Urothelium cell line (cell line): Measurements from ENCODE around the gene ALOXE3.

Source experiments
- DNase-seq: peaks from one replicate; pipeline ENCODE4 v3.0.0; 2011; ENCODE audit warnings: low spot score, mixed read lengths
- FAIRE-seq: peaks from 2 replicates; lab custom pipeline; 2011; peaks lifted over from hg19 to GRCh38; lab: Jason Lieb, UNC

The ALOXE3 gene

DNA sequence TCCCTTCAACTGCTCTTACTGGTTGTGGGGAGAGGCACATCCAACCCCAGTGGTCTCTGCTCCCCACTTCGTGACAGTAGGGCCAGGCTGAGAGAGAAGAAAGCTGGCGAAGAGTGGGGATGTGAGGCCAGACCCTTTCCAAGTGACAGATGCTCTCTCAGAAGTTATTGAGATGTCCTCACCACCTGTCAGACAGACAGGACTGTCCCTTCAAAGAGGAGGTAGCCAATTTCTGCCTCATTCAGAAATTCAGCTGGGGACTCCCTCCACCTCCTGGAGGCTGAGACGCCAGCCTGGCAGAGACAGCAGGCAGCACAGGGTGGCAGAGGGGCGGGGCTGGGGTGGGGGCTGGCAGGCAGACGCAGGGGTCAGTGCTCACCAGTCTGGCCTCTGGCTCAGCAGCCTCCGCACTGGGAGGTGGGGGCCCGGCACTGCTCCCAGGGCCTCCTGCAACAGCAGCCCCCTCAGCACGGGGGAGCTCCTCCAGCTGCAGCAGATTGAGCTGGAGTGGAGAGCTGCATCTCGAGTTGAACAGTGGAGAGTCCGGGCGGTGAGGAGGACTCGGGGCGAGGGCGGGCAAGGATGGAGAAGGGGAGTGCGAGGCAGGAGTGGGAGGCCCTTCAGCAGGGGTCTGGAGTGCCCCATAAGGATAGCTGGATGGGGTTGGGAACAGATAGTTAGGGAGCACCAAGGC, 24.7 kb upstream of the ALOXE3 start:
- no peak for DNase-seq
- no peak for FAIRE-seq

DNA sequence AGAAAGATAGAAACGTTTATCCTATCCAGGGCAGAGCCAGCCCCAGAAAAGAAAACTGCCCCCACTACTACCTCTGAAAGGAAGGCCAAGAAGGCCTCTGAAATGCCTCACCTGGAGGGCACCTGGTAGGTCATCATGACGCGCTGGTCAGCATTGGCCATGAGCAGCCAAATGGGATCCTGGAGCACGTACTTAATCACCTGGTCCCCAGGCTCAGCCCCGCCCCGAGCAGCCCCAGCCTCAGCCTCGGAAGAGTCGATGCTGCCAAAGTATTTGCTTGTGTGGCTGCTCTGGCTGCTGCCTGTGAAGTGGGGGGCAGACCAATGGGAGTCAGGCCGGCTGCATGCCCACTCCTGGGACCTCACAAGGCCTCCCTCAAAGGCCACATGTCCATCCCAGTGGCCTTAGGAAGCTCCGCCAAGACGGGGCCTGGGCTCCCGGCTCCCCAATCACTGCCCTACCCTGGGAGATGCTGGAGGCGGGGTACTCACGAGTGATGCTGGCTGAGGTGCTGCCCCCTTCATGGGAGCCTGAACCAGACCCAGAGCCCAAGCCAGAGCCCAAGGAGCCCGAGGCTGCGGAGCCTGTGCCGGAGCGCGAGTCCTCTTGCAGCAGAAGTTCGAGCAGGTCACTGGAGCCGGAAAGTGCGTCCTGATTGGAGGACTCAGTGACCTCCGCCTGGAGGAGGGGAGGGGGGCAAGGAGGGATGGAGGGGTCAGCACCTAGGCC, 24.0 kb upstream of the ALOXE3 start:
- DNase-seq (no peak), FAIRE-seq (no peak)

DNA sequence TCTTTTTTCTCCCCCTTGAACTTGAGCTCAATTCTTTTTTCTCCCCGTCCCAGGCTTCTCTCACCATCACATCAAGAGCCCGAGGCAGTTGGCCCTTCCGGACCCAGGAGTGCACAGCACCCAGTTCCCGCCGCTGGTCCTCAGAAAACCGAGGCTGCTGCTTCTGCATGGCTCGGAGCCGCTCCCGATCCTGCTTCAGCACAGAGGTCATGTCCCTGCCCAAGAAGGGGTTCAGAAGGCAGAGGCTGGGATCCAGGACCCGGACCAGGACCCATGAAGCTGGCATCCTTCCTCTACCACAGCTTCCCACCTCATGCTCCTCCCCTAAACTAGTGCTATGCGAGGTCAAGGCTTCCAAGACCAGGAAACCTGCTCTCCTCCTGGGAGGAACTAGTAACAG, 23.4 kb upstream of the ALOXE3 start:
- DNase-seq (no peak), FAIRE-seq (no peak)

DNA sequence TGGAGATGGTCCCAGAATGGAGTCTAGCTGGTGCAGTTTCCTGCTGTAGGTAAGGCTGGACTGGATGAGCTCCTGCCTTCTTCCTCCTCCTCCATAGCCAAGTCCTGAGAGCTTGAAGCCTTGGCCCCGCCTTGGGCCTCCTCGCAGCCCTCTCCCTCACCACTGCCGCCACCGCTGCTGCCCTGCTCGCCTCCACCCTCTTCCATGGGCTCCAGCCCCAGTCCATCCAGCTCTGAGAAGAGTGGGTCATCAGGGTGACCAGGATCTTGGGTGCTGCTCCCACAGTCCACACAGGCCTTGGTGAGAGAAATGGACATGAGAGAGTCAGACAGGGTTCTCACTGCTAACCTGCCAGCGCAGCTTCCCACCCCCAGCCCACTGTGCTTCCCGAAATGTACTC, 22.7 kb upstream of the ALOXE3 start:
- DNase-seq (no peak), FAIRE-seq (no peak)

DNA sequence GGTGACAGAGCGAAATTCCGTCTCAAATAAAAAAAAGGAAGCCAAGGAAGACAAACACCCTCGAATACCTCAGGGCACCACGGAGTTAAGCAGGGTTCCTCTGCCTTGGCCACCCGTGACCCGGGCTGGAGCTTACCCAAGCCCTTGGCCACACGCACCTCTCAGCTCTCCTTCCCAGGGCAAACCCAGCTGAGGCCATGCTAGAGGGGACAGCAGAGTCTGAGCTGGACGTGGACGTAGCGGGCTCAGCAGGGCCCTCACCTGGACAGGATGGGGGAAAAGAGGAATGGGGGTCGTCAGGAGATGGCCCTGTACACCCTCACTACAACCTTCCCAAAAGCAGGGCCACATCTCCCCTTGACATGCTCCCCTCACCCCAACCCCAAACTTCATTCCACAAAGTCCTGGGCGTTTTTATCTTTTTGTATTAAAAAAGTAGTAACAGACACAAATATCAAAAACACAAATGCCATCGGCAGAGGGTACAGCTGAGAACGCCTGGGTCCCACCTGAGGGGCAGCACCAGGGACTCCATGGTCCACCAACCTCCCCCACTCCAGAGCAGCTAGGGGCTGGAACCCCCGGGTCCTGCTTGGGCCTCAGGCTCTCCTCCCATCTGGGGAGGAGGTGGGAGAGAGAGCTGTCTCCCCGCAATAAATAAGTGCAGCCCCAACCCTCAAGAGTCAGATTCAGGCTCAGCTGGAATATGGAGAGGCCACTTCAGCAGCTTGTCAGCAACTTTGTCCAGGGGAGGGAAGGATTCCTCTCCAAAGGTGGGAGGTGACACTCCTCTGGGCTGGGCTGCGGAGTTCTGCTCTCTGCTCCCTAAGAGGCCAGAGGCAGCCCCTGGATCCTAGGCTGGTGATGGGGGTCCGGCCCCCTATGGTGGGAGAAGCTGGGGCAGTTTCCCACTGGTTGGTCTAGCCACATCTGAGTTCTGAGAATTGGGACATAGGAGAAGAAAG, 22.0 kb upstream of the ALOXE3 start:
- DNase-seq (no peak), FAIRE-seq (no peak)

DNA sequence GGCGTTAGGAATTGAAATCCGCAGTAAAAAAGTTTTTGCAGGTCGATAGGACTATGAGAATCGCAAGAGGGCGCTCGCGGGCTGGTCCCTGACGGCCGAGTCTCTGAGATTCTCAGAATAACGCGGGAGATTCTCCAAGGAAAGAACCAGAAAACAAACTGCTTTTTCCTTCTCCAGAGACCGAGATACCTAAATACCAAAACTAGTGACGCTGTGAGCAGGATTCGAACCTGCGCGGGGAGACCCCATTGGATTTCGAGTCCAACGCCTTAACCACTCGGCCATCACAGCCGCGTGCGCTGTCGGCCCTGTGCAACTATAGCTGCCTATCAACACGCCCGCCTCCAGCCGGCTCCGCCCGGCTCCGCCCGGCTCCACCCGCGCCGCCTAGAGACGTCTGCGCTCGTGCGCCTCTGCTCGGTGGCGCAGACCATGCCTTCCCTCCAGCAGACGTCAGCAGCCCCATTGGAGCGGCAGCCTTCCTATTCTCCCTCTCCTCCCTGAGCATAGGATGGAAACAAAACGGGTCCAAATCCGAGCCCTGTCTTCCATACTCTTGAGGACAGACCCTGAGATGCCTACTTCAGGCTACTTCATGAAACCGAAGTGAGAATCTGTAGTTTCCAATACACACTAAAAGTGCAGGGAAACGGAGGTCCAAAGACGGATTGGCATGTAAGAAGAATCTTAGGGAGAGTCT, 20.5 kb upstream of the ALOXE3 start:
- DNase-seq (peak; percentile 80), FAIRE-seq (no peak)

DNA sequence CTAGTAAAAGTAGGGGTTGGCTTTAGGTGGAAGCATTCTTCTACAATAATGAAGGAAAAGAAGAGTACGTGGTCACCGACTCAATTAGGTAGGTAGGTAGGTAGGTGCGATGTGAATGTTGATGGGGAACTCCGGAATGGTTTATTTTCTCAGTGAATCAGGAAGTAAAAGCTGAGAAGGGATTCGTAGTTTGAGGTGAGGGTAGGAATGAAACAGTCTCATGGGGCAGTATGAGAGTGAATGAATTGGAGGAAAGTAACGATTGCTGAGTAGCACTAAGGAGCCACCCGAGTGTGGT, 20.0 kb upstream of the ALOXE3 start:
- FAIRE-seq: no peak
- no peak for DNase-seq

DNA sequence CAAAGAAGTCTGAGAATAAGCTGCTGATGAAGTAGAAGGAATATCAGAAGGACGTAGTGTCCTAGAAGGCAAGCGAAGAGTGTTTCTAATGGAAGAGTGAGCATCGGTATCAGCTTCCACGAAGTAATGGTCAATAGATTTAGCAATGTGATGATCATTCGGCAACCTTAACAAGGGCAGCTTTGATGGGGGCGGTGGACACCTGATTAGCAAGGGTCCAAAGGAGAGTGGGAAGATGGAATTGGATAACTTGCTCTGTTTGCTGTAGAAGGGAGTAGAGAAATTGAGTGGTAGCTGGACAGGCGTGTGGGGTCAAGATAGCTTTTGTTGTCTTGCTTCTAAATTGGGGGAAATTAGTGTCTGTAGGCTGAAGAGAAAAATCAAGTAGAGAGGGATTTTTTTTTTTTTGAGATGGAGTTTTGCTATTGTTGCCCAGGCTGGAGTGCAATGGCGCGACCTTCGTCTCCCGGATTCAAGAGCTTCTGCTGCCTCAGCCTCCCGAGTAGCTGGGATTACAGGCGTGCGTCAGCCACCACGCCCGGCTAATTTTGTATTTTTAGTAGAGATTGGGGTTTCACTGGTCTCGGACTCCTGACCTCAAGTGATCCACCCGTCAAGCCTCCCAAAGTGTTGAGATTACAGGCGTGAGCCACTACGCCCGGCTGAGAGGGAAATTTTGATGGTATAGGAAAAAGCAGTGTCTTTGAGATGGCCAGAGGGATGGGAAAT, 19.5 kb upstream of the ALOXE3 start:
- no peak for FAIRE-seq
- no peak for DNase-seq

DNA sequence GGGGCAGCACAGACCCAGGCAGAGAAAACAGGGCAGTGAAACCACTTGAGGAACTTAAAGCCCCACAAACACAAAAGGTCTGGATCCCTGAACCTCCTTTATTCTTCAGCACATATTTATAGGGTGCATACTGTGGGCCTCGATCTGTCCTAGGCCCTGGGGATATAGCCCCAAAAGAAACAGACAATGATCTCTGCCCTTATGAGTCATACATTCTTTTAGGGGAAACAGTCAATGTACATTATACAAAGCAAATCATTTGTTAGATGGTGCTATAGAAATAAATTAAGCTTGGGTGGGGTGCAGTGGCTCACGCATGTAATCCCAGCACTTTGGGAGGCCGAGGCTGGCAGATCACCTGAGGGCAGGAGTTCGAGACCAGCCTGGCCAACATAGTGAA, 15.6 kb upstream of the ALOXE3 start:
- FAIRE-seq (no peak), DNase-seq (no peak)

DNA sequence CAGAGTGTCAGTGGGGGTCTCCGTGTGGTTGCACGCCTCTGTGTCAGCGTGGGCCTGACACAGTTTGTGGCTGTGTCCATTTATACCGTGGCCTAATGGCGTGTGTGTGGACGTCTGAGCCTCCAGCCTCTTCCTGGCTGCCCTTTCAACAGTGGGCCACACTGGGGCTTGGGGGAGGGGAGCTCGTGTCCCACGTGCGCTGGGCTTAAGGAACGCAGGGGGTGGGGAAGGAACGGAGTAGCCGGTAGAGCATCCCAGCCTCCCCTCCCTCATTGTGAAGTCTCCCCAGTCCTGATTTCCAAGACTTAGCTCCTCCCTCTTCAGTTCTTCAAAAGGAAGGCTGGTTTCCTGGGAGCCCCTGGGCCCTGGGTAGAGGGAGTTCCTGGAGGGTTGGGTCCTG, 15.1 kb upstream of the ALOXE3 start:
- FAIRE-seq (no peak), DNase-seq (no peak)

DNA sequence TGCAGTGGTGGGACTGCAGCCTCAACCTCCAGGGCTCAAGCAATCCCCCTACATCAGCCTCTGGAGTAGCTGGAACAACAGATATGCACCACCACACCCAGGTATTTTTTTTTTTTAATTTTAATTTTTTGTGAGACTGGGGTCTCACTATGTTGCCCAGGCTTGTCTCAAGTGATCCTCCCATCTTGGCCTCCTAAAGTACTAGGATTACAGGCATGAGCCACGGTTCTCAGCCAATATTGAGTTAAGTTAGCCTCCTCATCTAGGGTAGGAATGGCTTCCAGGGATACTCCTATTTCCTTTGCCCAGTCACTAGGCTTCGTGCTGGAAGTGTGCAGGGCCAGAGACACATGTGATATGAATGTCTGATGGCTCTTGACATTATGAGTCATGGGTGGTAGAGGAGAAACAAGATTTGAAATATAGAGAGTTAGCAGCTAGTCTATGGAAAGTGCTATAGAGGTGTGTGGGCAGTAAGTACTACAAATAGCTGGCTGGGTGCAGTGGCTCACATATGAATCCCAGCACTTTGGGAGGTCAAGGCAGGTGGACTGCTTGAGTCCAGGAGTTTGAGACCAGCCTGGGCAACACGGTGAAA, 13.6 kb upstream of the ALOXE3 start:
- DNase-seq (no peak), FAIRE-seq (no peak)

DNA sequence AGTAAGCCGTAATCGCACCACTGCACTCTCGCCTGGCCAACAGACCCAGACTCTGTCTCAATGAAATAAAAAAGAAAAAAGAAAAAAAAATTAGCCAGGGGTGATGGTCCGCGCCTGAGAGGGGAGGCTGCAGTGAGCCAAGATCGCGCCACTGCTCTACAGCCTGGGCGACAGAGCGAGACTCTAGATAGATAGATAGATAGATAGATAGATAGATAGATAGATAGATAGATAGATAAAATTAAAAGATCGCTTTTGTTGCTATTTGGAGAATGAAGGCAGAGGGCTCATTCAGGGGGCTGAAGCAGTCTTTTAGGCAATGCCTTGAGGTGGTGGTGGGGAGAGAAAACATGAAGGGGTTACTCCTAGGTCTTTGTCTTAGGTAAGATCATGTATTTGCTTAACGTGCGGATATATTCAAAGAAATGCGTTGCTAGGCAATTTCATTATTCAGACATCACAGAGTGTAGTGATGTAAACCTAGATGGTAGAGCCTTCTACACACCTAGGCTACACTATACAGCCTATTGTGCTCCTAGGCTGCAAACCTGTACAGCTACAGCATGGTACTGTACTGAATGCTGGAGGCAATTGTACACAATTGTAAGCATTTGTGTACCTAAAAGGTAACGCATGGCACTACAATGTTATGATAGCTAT, 9.9 kb upstream of the ALOXE3 start:
- no peak for DNase-seq
- FAIRE-seq: no peak

DNA sequence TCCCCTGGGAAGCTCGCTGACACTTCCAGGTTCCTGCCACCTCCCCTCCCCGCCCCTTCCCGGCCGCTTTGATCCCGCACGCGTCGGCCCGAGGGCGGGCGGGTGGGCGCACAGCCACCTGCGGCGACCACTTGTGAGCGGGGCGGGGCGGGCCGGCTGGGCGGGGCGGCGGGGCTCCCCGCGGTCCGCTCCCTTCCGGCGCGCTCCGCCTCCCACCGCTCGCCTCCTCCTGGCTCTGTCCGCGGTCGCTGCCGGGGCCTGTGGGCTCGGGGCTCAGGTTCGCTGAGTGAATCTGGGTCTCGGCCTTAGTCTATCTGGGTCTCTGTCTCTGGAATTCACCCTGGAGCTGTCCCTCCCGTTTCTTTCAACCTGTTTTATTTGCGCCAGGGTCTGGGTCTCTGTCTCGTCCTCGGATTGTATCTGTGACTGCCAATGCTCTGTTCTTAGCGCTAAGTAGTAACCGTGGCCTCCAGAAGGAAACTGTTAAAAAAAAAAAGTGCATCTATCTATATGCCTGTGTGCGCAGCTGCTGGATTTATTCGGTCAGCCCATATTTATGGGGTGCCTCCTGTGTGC, 8.3 kb upstream of the ALOXE3 start:
- no peak for FAIRE-seq

DNA sequence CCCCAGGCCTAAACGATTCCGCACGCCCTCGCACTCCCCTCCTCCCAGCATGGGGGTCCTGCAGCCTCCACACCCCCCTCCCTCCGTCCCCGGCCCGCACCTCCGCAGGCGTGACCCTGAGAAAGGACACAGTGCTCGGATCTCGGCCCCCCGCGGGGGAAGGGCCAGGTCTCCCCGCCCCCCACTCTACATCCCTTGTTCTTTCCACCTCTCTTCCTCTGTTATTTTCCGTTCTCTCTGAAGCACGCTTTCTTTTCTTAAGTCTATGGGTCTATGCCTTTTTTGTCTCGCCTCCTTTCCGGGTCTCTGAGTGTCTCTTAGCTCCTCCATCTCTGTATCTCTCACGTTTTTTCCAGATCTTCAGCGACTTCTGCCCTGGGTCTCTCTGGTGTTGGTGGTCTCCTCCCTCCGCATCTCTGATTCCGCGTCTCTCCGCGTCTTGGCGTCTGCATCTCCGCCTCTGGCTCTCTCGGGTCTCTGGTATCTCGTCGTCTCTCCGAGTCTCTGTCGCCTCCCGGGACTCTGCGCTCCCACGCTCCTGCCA, 7.7 kb upstream of the ALOXE3 start:
- FAIRE-seq (no peak), DNase-seq (peak; percentile 17)

More for the DNA sequence above, 8.3 kb upstream of the ALOXE3 start:
- DNase-seq: peak; percentile 56

DNA sequence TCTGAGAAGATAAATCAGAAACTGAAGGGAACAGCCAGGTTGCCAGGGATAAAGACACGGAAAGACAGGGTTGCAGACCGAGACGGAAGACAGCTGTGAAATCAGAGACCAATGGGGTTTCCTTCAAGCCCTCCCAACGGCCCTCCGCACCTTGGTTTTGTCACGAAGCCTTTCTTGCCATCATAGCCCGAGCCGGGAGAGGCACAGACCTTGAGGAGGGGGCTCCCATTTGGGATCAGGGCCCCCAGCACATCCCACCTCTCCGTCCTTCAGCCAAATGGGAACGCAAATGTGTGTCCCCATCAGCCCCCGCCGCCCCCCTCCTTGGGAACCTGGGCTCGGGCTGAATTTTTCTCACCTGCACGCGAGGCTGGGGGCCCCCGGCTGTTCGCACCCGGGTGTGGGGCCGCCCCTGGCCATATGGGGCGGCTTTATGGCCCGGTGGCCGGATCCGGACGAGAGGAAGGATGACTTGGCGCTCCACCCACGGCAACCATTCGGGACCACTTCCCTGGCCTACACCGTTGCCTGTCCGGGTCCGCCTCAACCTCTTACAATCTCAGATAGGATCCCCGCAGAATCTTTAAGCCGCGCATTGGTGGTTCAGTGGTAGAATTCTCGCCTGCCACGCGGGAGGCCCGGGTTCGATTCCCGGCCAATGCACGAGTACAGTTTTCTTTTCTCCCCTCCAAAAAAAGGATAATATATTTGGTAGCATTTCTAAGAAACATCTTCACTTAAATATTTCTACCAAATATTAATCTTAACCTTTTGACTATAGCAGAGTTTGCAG, 7.0 kb upstream of the ALOXE3 start:
- FAIRE-seq (no peak), DNase-seq (peak; percentile 67)

DNA sequence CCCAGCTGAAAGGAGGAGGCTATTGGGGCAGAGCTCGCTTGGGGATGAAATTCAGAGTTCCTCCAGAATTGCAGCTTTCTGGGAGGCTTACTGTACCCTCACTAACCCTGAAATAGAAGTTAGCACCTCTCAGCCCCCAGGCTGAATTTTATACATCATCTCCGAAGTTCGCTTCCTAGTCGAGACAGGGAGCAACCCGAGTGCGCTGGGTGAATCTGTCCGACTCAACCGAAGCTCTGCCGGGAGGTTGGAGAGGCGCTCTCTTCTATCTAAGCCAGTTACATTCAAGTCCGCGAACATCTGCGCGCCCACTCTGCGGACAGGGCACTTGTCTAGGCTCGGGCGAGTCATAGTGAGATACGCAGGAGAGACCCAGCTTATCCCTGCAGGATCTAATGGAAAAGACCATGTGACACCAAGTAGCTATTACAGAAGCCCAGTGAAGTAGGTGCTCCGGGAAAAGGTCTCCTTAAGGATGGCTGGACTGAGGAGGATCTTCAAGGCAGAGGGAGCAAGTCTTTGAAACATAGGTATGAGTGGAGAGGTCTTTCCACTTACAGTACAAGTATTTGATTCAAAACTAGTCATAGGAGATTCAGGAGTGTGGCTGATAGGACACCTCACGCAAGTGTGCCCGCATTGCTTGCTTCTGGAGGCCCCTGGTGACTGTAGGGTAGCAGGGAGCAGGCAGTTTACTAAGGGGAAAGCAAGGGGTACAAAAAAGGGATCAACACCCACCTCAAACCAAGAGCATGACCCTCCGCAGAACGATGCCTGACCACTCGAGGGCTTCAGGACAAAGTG, 6.2 kb upstream of the ALOXE3 start:
- FAIRE-seq (no peak), DNase-seq (no peak)

DNA sequence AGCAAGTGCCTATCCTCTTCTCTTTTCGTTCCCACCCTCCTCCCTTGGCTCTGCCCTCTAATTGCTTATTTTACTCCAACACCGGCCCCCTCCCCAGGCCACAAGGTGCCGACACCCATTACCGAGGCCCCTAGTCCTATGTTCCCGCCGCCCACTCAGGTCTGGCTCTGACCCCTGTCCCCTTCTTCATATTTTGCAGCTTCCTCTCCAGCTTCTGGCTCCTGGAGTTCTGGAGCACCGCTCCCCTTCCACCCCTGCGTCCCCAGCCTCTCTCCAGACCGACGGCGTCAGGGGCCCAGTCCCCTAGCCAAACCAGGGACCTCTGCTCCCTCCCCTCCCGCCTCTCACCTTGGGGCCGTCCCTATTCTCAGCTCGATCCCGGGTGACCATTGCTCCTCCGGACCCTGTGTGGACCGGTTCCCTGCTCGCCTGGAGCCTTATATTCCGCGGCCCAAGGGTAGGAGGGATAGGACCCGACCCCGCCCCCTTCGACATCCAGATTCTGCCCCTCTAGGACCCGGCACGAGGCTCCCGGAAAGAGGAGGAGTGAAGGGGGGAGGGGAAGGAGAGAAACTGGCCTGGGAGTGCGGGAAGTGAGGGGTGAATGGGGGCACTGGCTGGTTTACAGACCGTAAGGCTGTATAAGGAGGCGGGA, 5.5 kb upstream of the ALOXE3 start, which contains the start of gene HES7:
TSS of gene HES7 (minus strand) at position 412 of the 655 bp plus-strand sequence. CDS start at position 390, 22 bp downstream.
- no peak for FAIRE-seq
- DNase-seq: no peak
